WTC11 (cell line): Measurements from ENCODE around the gene PIAS2. TPM values are rescaled to one million over a fixed set of nuclear protein-coding genes. Genes with fewer than 3 reads are reported as not detected.

ENCODE experiments used
- ATAC-seq: fragments of 200-7000 bp; cut with Tn5 transposase; 2 replicates; pipeline ENCODE4 v1.10.0; 2021; ENCODE audit warnings: mild to moderate bottlenecking, moderate library complexity
- CTCF ChIA-PET: fragments of 300-600 bp; sonication (Branson Sonifier 250); formaldehyde crosslinking; loops from one replicate; lab custom pipeline; 2021; ENCODE audit warnings: antibody characterized with exemption; lab: Charles Lee
- POLR2A ChIA-PET: fragments of 350-600 bp; sonication (Branson Sonifier 250); formaldehyde crosslinking; loops from one replicate; lab custom pipeline; 2021; ENCODE audit warnings: antibody characterized with exemption; lab: Charles Lee
- DNase-seq: peaks from one replicate; pipeline ENCODE4 v3.0.0; 2021; ENCODE audit warnings: low spot score
- H3K27ac Mint-ChIP-seq: 2 replicates; pipeline ENCODE4 v1.8.0; 2021; ENCODE audit warnings: mixed read lengths
- H3K27me3 Mint-ChIP-seq: 2 replicates; pipeline ENCODE4 v1.8.0; 2021; ENCODE audit warnings: low read depth, mild to moderate bottlenecking, moderate library complexity, mixed read lengths
- H3K36me3 Mint-ChIP-seq: 2 replicates; pipeline ENCODE4 v1.8.0; 2021; ENCODE audit warnings: mixed read lengths
- H3K4me1 Mint-ChIP-seq: 2 replicates; pipeline ENCODE4 v1.8.0; 2022; ENCODE audit warnings: mixed read lengths
- H3K4me3 Mint-ChIP-seq: 2 replicates; pipeline ENCODE4 v1.8.0; 2021; ENCODE audit warnings: mild to moderate bottlenecking, moderate library complexity, mixed read lengths
- H3K9me3 Mint-ChIP-seq: 2 replicates; pipeline ENCODE4 v1.8.0; 2021; ENCODE audit warnings: mixed read lengths
- CBFB ChIP-seq: sonication (generic); formaldehyde crosslinking; IDR thresholded peaks from 2 replicates; pipeline ENCODE4 v1.8.1; 2022; ENCODE audit warnings: mild to moderate bottlenecking, low read depth, missing genetic modification reagents
- CREB1 ChIP-seq: sonication (generic); formaldehyde crosslinking; IDR thresholded peaks from 2 replicates; pipeline ENCODE4 v1.8.0; 2023; ENCODE audit warnings: mild to moderate bottlenecking, missing genetic modification reagents
- EMX1 ChIP-seq: fragments of 250-450 bp; sonication (Bioruptor Pico); IDR thresholded peaks from 2 replicates; pipeline ENCODE4 v1.8.0; 2021; ENCODE audit warnings: mild to moderate bottlenecking
- FOXJ3 ChIP-seq: sonication (generic); formaldehyde crosslinking; IDR thresholded peaks from 2 replicates; pipeline ENCODE4 v1.9.0; 2021; ENCODE audit warnings: missing genetic modification reagents, mild to moderate bottlenecking, borderline replicate concordance
- FOXK1 ChIP-seq: sonication (generic); formaldehyde crosslinking; IDR thresholded peaks from 2 replicates; pipeline ENCODE4 v1.8.0; 2022; ENCODE audit warnings: mild to moderate bottlenecking, moderate library complexity, missing genetic modification reagents
- NFE2L1 ChIP-seq: sonication (generic); formaldehyde crosslinking; IDR thresholded peaks from 2 replicates; pipeline ENCODE4 v1.8.1; 2023; ENCODE audit warnings: missing genetic modification reagents
- SMAD3 ChIP-seq: sonication (generic); formaldehyde crosslinking; IDR thresholded peaks from 2 replicates; pipeline ENCODE4 v1.8.0; 2022; ENCODE audit warnings: missing genetic modification reagents, mild to moderate bottlenecking, borderline replicate concordance
- SMAD4 ChIP-seq: sonication (generic); formaldehyde crosslinking; IDR thresholded peaks from 2 replicates; pipeline ENCODE4 v1.8.0; 2022; ENCODE audit warnings: mild to moderate bottlenecking, missing genetic modification reagents
- TEAD1 ChIP-seq: sonication (generic); formaldehyde crosslinking; IDR thresholded peaks from 2 replicates; pipeline ENCODE4 v1.8.0; 2022; ENCODE audit warnings: mild to moderate bottlenecking, missing genetic modification reagents
- ZNF219 ChIP-seq: sonication (generic); formaldehyde crosslinking; IDR thresholded peaks from 2 replicates; pipeline ENCODE4 v1.8.0; 2023; ENCODE audit warnings: missing genetic modification reagents, mild to moderate bottlenecking, borderline replicate concordance
- ZNF263 ChIP-seq: sonication (generic); formaldehyde crosslinking; IDR thresholded peaks from 2 replicates; pipeline ENCODE4 v1.8.1; 2022; ENCODE audit warnings: low read depth, mild to moderate bottlenecking, moderate library complexity, missing genetic modification reagents
- ZNF671 ChIP-seq: fragments of 250-450 bp; sonication (Bioruptor Pico); IDR thresholded peaks from 2 replicates; pipeline ENCODE4 v1.8.0; 2021; ENCODE audit warnings: mild to moderate bottlenecking
- total RNA-seq: library from RNA; stranded (reverse); gene quantifications from 3 replicates; pipeline ENCODE4 v1.2.3, GENCODE V29; 2021
- TF ChIP-seq, protein P1 (sequence below): sonication (generic); formaldehyde crosslinking; IDR thresholded peaks from 2 replicates; pipeline ENCODE4 v1.8.1; 2022; ENCODE audit warnings: low read depth, mild to moderate bottlenecking, moderate library complexity, missing genetic modification reagents, borderline replicate concordance
- TF ChIP-seq, protein P2 (sequence below): sonication (generic); formaldehyde crosslinking; IDR thresholded peaks from 2 replicates; pipeline ENCODE4 v1.8.0; 2022; ENCODE audit warnings: mild to moderate bottlenecking, missing genetic modification reagents
- TF ChIP-seq, protein P3 (sequence below): fragments of 250-450 bp; sonication (Bioruptor Pico); IDR thresholded peaks from 2 replicates; pipeline ENCODE4 v1.9.0; 2021; ENCODE audit warnings: mild to moderate bottlenecking
- TF ChIP-seq, protein P4 (sequence below): sonication (generic); formaldehyde crosslinking; IDR thresholded peaks from 2 replicates; pipeline ENCODE4 v1.8.0; 2023; ENCODE audit warnings: mild to moderate bottlenecking, missing genetic modification reagents
- TF ChIP-seq, protein P5 (sequence below): sonication (generic); formaldehyde crosslinking; IDR thresholded peaks from 2 replicates; pipeline ENCODE4 v1.8.0; 2023; ENCODE audit warnings: missing genetic modification reagents
- TF ChIP-seq, protein P6 (sequence below): sonication (generic); formaldehyde crosslinking; IDR thresholded peaks from 2 replicates; pipeline ENCODE4 v1.8.0; 2023; ENCODE audit warnings: missing genetic modification reagents, mild to moderate bottlenecking, borderline replicate concordance
- TF ChIP-seq, protein P7 (sequence below): sonication (generic); formaldehyde crosslinking; IDR thresholded peaks from 2 replicates; pipeline ENCODE4 v1.8.1; 2023; ENCODE audit warnings: mild to moderate bottlenecking, missing genetic modification reagents, moderate library complexity

The PIAS2 gene
- total RNA-seq, 1 experiment from 2014 or later, result 50.7 TPM

DNA sequence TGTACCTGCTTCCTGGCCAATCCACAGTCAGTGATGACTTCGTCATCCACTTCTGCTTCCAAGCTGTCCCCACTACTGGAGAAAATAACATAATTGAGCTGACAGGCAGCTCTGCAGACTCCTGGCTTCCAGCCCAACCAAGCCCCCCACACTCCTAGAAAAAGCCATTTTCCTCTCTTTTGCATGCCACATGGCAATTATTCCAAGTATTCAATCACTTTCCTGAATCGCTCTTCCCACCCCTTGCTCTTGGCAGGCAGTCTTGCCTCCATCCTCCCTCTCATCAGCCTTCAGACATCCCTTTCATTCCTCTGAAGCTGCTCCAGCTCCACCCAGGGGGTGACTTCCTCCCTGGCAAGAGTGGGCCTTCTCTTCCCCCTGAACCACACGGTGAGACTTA is 146.2 kb downstream of the PIAS2 start:
- H3K27ac Mint-ChIP-seq, result no peak overlapping the region
- ChIA-PET CTCF (interaction anchor here (1.0 to 4.7 kb wide), 2 partner anchors 23 to 113 kb away, joined by 4 to 23 read pairs; no protein-coding TSS in a partner anchor), POLR2A (no interaction called here)
- no peaks in the 10 kb centered on the region for H3K36me3 Mint-ChIP-seq
- no peak for ATAC-seq
- no peaks in the 10 kb centered on the region for H3K9me3 Mint-ChIP-seq
- no peak overlapping the region for H3K4me3 Mint-ChIP-seq
- H3K27me3 Mint-ChIP-seq, result peaks cover 3% of the 10 kb centered on the region; the same call in 1 of the 2 replicates
- DNase-seq, result no peak
- TF ChIP-seq FOXK1 (CRISPR knock-in tag) (no peak), SMAD3 (CRISPR knock-in tag) (no peak), CREB1 (CRISPR knock-in tag) (no peak), ZNF219 (CRISPR knock-in tag) (no peak), CBFB (CRISPR knock-in tag) (no peak), ZNF263 (CRISPR knock-in tag) (no peak), TEAD1 (CRISPR knock-in tag) (no peak), FOXJ3 (CRISPR knock-in tag) (no peak)
- TF ChIP-seq, protein P1, sequence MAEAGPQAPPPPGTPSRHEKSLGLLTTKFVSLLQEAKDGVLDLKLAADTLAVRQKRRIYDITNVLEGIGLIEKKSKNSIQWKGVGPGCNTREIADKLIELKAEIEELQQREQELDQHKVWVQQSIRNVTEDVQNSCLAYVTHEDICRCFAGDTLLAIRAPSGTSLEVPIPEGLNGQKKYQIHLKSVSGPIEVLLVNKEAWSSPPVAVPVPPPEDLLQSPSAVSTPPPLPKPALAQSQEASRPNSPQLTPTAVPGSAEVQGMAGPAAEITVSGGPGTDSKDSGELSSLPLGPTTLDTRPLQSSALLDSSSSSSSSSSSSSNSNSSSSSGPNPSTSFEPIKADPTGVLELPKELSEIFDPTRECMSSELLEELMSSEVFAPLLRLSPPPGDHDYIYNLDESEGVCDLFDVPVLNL (CRISPR knock-in tag), result no peak
- TF ChIP-seq, protein P2, sequence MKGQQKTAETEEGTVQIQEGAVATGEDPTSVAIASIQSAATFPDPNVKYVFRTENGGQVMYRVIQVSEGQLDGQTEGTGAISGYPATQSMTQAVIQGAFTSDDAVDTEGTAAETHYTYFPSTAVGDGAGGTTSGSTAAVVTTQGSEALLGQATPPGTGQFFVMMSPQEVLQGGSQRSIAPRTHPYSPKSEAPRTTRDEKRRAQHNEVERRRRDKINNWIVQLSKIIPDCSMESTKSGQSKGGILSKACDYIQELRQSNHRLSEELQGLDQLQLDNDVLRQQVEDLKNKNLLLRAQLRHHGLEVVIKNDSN, result no peak
- TF ChIP-seq, protein P3, sequence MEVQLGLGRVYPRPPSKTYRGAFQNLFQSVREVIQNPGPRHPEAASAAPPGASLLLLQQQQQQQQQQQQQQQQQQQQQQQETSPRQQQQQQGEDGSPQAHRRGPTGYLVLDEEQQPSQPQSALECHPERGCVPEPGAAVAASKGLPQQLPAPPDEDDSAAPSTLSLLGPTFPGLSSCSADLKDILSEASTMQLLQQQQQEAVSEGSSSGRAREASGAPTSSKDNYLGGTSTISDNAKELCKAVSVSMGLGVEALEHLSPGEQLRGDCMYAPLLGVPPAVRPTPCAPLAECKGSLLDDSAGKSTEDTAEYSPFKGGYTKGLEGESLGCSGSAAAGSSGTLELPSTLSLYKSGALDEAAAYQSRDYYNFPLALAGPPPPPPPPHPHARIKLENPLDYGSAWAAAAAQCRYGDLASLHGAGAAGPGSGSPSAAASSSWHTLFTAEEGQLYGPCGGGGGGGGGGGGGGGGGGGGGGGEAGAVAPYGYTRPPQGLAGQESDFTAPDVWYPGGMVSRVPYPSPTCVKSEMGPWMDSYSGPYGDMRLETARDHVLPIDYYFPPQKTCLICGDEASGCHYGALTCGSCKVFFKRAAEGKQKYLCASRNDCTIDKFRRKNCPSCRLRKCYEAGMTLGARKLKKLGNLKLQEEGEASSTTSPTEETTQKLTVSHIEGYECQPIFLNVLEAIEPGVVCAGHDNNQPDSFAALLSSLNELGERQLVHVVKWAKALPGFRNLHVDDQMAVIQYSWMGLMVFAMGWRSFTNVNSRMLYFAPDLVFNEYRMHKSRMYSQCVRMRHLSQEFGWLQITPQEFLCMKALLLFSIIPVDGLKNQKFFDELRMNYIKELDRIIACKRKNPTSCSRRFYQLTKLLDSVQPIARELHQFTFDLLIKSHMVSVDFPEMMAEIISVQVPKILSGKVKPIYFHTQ (CRISPR knock-in tag), result no peak
- TF ChIP-seq, protein P4, sequence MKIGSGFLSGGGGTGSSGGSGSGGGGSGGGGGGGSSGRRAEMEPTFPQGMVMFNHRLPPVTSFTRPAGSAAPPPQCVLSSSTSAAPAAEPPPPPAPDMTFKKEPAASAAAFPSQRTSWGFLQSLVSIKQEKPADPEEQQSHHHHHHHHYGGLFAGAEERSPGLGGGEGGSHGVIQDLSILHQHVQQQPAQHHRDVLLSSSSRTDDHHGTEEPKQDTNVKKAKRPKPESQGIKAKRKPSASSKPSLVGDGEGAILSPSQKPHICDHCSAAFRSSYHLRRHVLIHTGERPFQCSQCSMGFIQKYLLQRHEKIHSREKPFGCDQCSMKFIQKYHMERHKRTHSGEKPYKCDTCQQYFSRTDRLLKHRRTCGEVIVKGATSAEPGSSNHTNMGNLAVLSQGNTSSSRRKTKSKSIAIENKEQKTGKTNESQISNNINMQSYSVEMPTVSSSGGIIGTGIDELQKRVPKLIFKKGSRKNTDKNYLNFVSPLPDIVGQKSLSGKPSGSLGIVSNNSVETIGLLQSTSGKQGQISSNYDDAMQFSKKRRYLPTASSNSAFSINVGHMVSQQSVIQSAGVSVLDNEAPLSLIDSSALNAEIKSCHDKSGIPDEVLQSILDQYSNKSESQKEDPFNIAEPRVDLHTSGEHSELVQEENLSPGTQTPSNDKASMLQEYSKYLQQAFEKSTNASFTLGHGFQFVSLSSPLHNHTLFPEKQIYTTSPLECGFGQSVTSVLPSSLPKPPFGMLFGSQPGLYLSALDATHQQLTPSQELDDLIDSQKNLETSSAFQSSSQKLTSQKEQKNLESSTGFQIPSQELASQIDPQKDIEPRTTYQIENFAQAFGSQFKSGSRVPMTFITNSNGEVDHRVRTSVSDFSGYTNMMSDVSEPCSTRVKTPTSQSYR (CRISPR knock-in tag), result no peak
- H3K4me1 Mint-ChIP-seq, result peaks cover 50% of the 10 kb centered on the region

DNA sequence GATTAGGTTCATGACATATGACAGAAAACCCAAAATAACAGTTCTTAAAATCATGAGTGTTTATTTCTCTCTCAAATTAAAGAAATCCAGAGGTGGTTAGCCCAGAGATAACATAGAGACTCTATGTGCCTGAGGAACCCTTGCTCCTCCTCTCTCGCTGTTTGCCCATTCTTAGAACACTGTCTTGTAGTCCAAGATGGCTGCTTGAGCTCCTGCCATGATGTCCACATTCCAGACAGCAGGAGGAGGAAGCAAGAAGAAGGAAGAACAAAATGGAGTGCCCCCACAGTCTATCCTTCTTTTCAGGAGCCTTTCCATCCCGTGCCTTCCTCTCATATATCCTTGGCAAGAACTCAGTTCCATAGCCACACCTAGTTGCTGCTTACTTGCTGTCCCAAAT is 146.6 kb downstream of the PIAS2 start:
- POLR2A ChIA-PET, result no interaction called here
- no peak for DNase-seq
- Mint-ChIP-seq H3K4me1 (peaks cover 50% of the 10 kb centered on the region), H3K27me3 (peaks cover 3% of the 10 kb centered on the region; the same call in 1 of the 2 replicates), H3K27ac (no peak overlapping the region), H3K4me3 (no peak overlapping the region), H3K9me3 (no peaks in the 10 kb centered on the region), H3K36me3 (no peaks in the 10 kb centered on the region)
- CTCF ChIA-PET, result interaction anchor here (1.0 to 4.7 kb wide), 2 partner anchors 24 to 112 kb away, joined by 4 to 23 read pairs; no protein-coding TSS in a partner anchor
- TF ChIP-seq, protein P5, sequence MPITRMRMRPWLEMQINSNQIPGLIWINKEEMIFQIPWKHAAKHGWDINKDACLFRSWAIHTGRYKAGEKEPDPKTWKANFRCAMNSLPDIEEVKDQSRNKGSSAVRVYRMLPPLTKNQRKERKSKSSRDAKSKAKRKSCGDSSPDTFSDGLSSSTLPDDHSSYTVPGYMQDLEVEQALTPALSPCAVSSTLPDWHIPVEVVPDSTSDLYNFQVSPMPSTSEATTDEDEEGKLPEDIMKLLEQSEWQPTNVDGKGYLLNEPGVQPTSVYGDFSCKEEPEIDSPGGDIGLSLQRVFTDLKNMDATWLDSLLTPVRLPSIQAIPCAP (CRISPR knock-in tag), result no peak
- TF ChIP-seq NFE2L1 (CRISPR knock-in tag) (no peak), ZNF671 (no peak), SMAD4 (CRISPR knock-in tag) (no peak), EMX1 (CRISPR knock-in tag) (no peak)
- TF ChIP-seq, protein P6, sequence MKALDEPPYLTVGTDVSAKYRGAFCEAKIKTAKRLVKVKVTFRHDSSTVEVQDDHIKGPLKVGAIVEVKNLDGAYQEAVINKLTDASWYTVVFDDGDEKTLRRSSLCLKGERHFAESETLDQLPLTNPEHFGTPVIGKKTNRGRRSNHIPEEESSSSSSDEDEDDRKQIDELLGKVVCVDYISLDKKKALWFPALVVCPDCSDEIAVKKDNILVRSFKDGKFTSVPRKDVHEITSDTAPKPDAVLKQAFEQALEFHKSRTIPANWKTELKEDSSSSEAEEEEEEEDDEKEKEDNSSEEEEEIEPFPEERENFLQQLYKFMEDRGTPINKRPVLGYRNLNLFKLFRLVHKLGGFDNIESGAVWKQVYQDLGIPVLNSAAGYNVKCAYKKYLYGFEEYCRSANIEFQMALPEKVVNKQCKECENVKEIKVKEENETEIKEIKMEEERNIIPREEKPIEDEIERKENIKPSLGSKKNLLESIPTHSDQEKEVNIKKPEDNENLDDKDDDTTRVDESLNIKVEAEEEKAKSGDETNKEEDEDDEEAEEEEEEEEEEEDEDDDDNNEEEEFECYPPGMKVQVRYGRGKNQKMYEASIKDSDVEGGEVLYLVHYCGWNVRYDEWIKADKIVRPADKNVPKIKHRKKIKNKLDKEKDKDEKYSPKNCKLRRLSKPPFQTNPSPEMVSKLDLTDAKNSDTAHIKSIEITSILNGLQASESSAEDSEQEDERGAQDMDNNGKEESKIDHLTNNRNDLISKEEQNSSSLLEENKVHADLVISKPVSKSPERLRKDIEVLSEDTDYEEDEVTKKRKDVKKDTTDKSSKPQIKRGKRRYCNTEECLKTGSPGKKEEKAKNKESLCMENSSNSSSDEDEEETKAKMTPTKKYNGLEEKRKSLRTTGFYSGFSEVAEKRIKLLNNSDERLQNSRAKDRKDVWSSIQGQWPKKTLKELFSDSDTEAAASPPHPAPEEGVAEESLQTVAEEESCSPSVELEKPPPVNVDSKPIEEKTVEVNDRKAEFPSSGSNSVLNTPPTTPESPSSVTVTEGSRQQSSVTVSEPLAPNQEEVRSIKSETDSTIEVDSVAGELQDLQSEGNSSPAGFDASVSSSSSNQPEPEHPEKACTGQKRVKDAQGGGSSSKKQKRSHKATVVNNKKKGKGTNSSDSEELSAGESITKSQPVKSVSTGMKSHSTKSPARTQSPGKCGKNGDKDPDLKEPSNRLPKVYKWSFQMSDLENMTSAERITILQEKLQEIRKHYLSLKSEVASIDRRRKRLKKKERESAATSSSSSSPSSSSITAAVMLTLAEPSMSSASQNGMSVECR (CRISPR knock-in tag), result no peak
- TF ChIP-seq, protein P7, sequence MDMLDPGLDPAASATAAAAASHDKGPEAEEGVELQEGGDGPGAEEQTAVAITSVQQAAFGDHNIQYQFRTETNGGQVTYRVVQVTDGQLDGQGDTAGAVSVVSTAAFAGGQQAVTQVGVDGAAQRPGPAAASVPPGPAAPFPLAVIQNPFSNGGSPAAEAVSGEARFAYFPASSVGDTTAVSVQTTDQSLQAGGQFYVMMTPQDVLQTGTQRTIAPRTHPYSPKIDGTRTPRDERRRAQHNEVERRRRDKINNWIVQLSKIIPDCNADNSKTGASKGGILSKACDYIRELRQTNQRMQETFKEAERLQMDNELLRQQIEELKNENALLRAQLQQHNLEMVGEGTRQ (CRISPR knock-in tag), result no peak
- ATAC-seq, result no peak
